Posterior vena cava (tissue), 2 donors: ENCODE data around the gene BCAS1. TPM values are rescaled to one million over a fixed set of nuclear protein-coding genes. Genes with fewer than 3 reads are reported as not detected.
"Not testable (repeated sequence)": the region's sequence is repeated elsewhere in the genome, so short reads cannot be mapped to it uniquely, and the experiment has no call there.

Source experiments
- DNase-seq: peaks from one replicate; pipeline ENCODE4 v3.0.0-alpha.2; 2020; ENCODE audit warnings: low spot score
- intact Hi-C, 2 donors: fragments of 100-400 bp; cut with DNase I; formaldehyde crosslinking; loops; one replicate each; pipeline versions ENCODE4 v1.14.1 to v1.14.2; 2022 to 2023
- total RNA-seq, 2 donors: library from RNA; stranded (reverse); fragmentation: NEBNext Ultra II Directional; extraction: Animal tissue kit (Norgen Biotek cat#: 25700); gene quantifications; one replicate each; pipeline ENCODE4 v1.2.1, GENCODE V29; 2021
- donor health status: DM: yes; HTN: yes; CAD: no.
- donor health status: DM: yes; HTN: yes; CAD: no.

Gene BCAS1
- total RNA-seq, 2 donors from 2014 or later = 0.86 to 1.8 TPM

DNA sequence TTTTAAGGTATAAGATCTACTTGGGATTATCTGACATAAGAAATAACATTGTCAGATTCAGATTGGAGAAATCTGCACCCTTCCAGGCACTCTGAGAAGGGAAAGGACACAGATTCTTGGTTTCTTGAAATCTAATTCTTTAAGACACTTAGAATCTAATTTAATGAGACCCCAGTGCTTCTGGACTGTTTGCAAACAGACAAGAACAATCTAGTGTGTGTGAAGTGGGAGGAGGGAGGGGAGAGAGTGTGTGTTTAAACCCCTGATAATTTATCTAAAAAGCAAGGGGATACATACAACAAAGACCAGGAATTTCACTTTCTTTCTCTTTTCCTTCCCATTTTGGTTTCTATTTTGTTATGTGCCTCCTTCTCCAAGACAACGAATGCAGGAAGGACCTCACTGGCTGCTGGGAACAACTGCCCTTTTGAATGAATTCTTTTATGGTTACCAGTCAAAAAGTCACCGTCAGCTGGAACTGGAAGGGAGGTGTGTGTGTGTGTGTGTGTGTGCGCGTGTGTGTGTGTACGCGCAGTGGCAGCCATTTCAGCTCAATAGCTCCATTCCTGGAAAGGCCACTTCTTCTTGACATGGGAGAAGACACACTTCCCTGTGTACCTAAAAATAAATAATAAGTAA lies 129.4 kb downstream of the BCAS1 start:
- intact Hi-C loops = loop anchor here in 1 of 2 donors (5.0 kb wide), 1 partner anchor 364 kb away; no protein-coding TSS in a partner anchor

GRCh38 chr20:53940360-53940702 lies 130.1 kb downstream of the BCAS1 start:
- no peak for DNase-seq

More for the DNA sequence above, 129.4 kb downstream of the BCAS1 start:
- DNase-seq = no peak

GRCh38 chr20:53939572-53940359 lies 130.6 kb downstream of the BCAS1 start:
- peak; percentile 96 for DNase-seq
- intact Hi-C loops = loop anchor here in 1 of 2 donors (5.0 kb wide), 1 partner anchor 362 kb away; no protein-coding TSS in a partner anchor

More at GRCh38 chr20:53940360-53940702, 130.1 kb downstream of the BCAS1 start:
- intact Hi-C loops = loop anchor here in 1 of 2 donors (5.0 kb wide), 1 partner anchor 363 kb away; no protein-coding TSS in a partner anchor

DNA sequence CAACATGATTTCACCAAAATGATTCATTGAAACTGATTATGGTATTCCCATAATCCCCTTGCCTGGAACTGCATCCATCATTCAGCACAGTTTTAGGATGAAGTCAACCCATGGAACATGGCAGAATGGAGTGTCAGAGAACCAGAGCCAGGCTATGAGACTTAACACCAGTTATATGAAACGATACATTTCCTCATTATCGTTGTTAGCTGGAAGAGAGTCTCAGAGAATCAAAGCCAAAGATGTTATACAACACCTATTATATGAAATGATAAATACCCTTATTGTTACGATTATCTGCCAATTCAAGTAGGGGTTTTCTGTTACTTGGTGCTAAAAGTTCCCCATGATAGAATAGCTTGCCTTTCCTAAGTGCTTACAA lies 131.2 kb downstream of the BCAS1 start:
- no peak for DNase-seq
- intact Hi-C loops = no loop called here

DNA sequence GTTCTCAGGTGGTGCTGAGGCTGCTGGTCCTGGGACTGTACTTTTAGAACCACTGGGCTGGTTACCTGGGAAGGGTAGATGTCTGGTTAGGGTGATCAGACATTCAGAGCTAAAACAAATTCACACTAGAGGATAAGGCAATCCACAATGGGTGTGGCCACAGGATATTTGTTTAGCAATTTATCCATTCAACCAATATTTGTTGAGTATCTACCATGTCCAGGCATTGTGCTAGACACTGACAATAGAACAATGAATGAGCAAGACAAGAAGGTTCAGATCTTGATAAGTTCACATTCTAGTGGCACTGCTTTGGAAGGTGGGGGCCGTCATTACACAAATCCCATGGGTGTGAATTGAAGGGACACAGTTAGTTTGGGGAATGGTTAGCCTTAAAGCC lies 131.7 kb downstream of the BCAS1 start:
- DNase-seq = no peak
- intact Hi-C loops = no loop called here

- DNase-seq = no peak
- intact Hi-C loops = no loop called here
These were observed 132.4 kb downstream of the BCAS1 start for GRCh38 chr20:53937929-53938367.

DNA sequence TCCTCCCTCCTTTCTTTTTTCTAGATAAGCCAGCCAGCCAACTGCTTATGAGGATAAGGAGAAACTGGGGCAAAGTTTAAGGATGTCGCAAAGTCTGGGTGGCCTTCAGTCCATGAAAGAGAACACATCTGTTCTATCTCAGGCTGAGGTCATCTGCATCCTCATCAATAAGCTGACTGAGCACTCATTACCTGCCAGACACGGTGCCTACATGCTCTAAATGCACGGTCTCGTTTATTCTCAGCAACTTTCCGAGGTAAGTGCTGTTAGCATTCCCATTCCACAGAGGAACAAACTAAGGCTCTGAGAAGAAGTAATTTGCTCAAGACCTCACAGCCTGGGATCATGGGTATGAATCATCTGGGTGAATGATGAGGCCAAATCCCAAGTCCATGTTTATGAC lies 133.1 kb downstream of the BCAS1 start:
- intact Hi-C loops = no loop called here
- DNase-seq = no peak

GRCh38 chr20:53935344-53936084 lies 134.9 kb downstream of the BCAS1 start:
- intact Hi-C loops = no loop called here
- no peak for DNase-seq

- DNase-seq = no peak
- intact Hi-C loops = no loop called here
These were observed 135.7 kb downstream of the BCAS1 start for GRCh38 chr20:53934421-53935343.

- intact Hi-C loops = no loop called here
- DNase-seq = no peak
These were observed 137.1 kb downstream of the BCAS1 start for GRCh38 chr20:53933232-53933846.

- intact Hi-C loops, DNase-seq: not testable (repeated sequence)
These were observed 137.7 kb downstream of the BCAS1 start for GRCh38 chr20:53932655-53933192.

DNA sequence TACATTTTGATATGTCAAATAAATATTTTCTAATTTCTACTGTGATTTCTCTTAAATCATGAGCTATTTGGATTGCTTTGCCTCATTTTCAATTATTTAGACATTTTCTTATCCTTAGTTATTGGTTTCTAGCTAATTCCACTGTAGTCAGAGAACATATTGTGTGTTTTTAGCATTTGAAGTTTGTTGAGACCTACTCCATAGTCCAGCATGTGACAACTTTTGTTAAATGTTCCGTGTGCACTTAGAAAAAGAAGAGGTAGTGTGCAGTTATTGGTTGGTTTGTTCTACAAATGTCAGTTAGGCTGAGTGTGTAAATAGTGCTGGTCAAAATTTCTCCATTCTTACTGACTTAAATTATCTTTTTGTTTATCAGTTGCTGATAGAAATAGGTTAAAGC lies 138.8 kb downstream of the BCAS1 start:
- no peak for DNase-seq
- intact Hi-C loops = no loop called here

GRCh38 chr20:53930651-53931504 lies 139.5 kb downstream of the BCAS1 start:
- intact Hi-C loops = no loop called here
- DNase-seq = no peak

GRCh38 chr20:53929974-53930650 lies 140.3 kb downstream of the BCAS1 start:
- no peak for DNase-seq
- intact Hi-C loops = no loop called here

- intact Hi-C loops = no loop called here
- no peak for DNase-seq
These were observed 141.0 kb downstream of the BCAS1 start for GRCh38 chr20:53929399-53929798.

- intact Hi-C loops = no loop called here
- no peak for DNase-seq
These were observed 142.4 kb downstream of the BCAS1 start for GRCh38 chr20:53927990-53928389.
